HEK293 (cell line): ENCODE results near the gene PSMD6.

Source experiments
- CTCF ChIP-seq: fragments of 450-650 bp; formaldehyde crosslinking; IDR thresholded peaks from 2 replicates; pipeline ENCODE4 v1.5.1; 2016; ENCODE audit warnings: missing biosample characterization, missing genetic modification characterization
- GLI2 ChIP-seq: fragments of 450-650 bp; formaldehyde crosslinking; IDR thresholded peaks from 2 replicates; pipeline ENCODE4; 2017; ENCODE audit warnings: missing biosample characterization, missing genetic modification characterization, low read depth, borderline replicate concordance
- KLF10 ChIP-seq: fragments of 450-650 bp; IDR thresholded peaks from 2 replicates; pipeline ENCODE4 v1.5.1; 2018; ENCODE audit warnings: missing biosample characterization, mild to moderate bottlenecking, missing genetic modification characterization
- REST ChIP-seq: fragments of 450-650 bp; formaldehyde crosslinking; IDR thresholded peaks from 2 replicates; pipeline ENCODE4 v1.5.1; 2016; ENCODE audit warnings: missing biosample characterization, missing genetic modification characterization
- SP2 ChIP-seq: fragments of 450-650 bp; formaldehyde crosslinking; IDR thresholded peaks from 2 replicates; pipeline ENCODE4 v1.5.1; 2016; ENCODE audit warnings: missing biosample characterization, missing genetic modification characterization
- ZBTB11 ChIP-seq: fragments of 450-650 bp; formaldehyde crosslinking; conservative IDR thresholded peaks from 2 replicates; pipeline ENCODE4 v1.5.1; 2016; ENCODE audit warnings: low read depth, missing biosample characterization, missing genetic modification characterization
- ZBTB44 ChIP-seq: fragments of 450-650 bp; IDR thresholded peaks from 2 replicates; pipeline ENCODE4 v1.5.1; 2018; ENCODE audit warnings: missing biosample characterization, mild to moderate bottlenecking, missing genetic modification characterization
- ZBTB6 ChIP-seq: fragments of 450-650 bp; formaldehyde crosslinking; IDR thresholded peaks from 2 replicates; pipeline ENCODE4 v1.5.1; 2017; ENCODE audit warnings: missing biosample characterization, missing genetic modification characterization
- ZNF146 ChIP-seq: fragments of 450-650 bp; formaldehyde crosslinking; IDR thresholded peaks from 2 replicates; pipeline ENCODE4 v1.5.1; 2016; ENCODE audit warnings: missing biosample characterization, missing genetic modification characterization
- ZNF148 ChIP-seq: fragments of 450-650 bp; formaldehyde crosslinking; IDR thresholded peaks from 2 replicates; pipeline ENCODE4 v1.5.0; 2017; ENCODE audit warnings: missing biosample characterization, missing genetic modification characterization, borderline replicate concordance
- ZNF221 ChIP-seq: fragments of 450-650 bp; formaldehyde crosslinking; IDR thresholded peaks from 2 replicates; pipeline ENCODE4 v1.5.1; 2017; ENCODE audit warnings: missing biosample characterization, missing genetic modification characterization, borderline replicate concordance
- ZNF660 ChIP-seq: fragments of 450-650 bp; IDR thresholded peaks from 2 replicates; pipeline ENCODE4 v1.5.1; 2018; ENCODE audit warnings: missing biosample characterization, mild to moderate bottlenecking, missing genetic modification characterization
- ZNF747 ChIP-seq: fragments of 450-650 bp; formaldehyde crosslinking; IDR thresholded peaks from 2 replicates; pipeline ENCODE4 v1.5.1; 2016; ENCODE audit warnings: missing biosample characterization, missing genetic modification characterization
- ZSCAN5A ChIP-seq: fragments of 450-650 bp; formaldehyde crosslinking; IDR thresholded peaks from 2 replicates; pipeline ENCODE4 v1.5.1; 2016; ENCODE audit warnings: missing biosample characterization, missing genetic modification characterization

- TF ChIP-seq SP2 (tag by site-specific recombination) = no peak
- TF ChIP-seq ZNF221 (tag by site-specific recombination) = no peak
- no peak for TF ChIP-seq CTCF
- no peak for TF ChIP-seq ZBTB44
- no peak for TF ChIP-seq KLF10 (tag by site-specific recombination)
- TF ChIP-seq ZBTB11 (tag by site-specific recombination) = no peak
- TF ChIP-seq ZNF146 (tag by site-specific recombination) = no peak
- TF ChIP-seq REST = no peak
- no peak for TF ChIP-seq ZNF747 (tag by site-specific recombination)
- TF ChIP-seq GLI2 = no peak
- TF ChIP-seq ZSCAN5A (tag by site-specific recombination) = no peak
- TF ChIP-seq ZBTB6 = no peak
- no peak for TF ChIP-seq ZNF148 (tag by site-specific recombination)
- no peak for TF ChIP-seq ZNF660 (tag by site-specific recombination)
Measured at GRCh38 chr3:63977893-63978292, 45.4 kb downstream of the PSMD6 start.
